ENCODE data around the gene TMOD3.

The TMOD3 gene

DNA sequence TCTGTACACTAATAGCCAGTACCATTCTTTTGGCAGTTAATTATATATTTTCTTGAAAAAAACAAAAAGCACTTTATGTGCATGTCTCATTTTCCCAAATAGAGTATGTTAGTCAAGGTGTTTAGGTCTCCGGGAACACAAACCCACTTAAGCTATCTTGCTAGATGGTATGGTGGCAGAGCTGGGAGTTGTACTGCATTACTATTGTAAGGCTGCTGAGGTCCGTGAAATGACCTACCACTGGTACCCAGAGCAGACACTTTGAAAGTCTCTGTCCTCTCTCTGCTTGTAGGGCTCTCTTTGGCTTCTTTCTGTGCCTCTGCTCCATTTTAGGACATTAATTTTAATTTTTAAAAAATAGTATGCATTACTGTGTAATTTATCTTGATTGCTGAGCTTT is 8.8 kb downstream of the TMOD3 start:
- no peaks in the 10 kb centered on the region for H3K9me3 ChIP-seq (ENCODE audit: low read length)
- H3K4me3 ChIP-seq (ENCODE audit: low read length): peak overlapping the region; percentile 1
- H2AFZ ChIP-seq (ENCODE audit: low read depth, low read length): no peak overlapping the region
- peaks cover 18% of the 10 kb centered on the region for H3K4me1 ChIP-seq (ENCODE audit: insufficient read depth, low read length)
- no peaks in the 10 kb centered on the region for H3K27me3 ChIP-seq (ENCODE audit: insufficient read depth, low read length)
- no peaks in the 10 kb centered on the region for H3K36me3 ChIP-seq (ENCODE audit: insufficient read depth, low read length)

DNA sequence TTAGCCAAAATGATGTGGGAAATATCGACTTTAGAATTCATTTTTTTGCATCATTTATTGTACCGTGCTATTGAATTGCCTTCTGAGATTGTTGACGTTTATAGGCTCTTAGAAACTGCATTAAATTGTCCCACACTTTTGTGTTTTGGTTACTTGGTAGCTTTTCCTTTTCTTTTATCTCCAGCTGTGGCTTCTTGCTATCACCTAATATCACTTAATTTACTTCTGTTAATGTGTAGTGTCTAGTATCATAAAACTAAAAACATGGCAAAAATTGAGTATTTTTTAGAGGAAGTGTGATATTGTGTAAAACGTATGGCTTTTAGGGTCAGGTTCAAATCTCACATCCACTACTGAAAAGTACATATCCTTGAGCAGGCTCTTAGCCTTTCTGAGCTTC is 11.2 kb downstream of the TMOD3 start:
- H3K36me3 ChIP-seq (ENCODE audit: insufficient read depth, low read length): no peaks in the 10 kb centered on the region
- H3K9me3 ChIP-seq (ENCODE audit: low read length): no peaks in the 10 kb centered on the region
- peaks cover 20% of the 10 kb centered on the region for H3K4me1 ChIP-seq (ENCODE audit: insufficient read depth, low read length)
- H3K4me3 ChIP-seq (ENCODE audit: low read length): no peak overlapping the region
- H3K27me3 ChIP-seq (ENCODE audit: insufficient read depth, low read length): no peaks in the 10 kb centered on the region
- no peak overlapping the region for H2AFZ ChIP-seq (ENCODE audit: low read depth, low read length)

GRCh38 chr15:51841406-51842040 is 12.1 kb downstream of the TMOD3 start:
- Histone ChIP-seq H3K9me3 (ENCODE audit: low read length) (no peaks in the 10 kb centered on the region), H2AFZ (ENCODE audit: low read depth, low read length) (no peak overlapping the region), H3K27me3 (ENCODE audit: insufficient read depth, low read length) (no peaks in the 10 kb centered on the region), H3K36me3 (ENCODE audit: insufficient read depth, low read length) (no peaks in the 10 kb centered on the region), H3K4me3 (ENCODE audit: low read length) (no peak overlapping the region), H3K4me1 (ENCODE audit: insufficient read depth, low read length) (peaks cover 20% of the 10 kb centered on the region)

DNA sequence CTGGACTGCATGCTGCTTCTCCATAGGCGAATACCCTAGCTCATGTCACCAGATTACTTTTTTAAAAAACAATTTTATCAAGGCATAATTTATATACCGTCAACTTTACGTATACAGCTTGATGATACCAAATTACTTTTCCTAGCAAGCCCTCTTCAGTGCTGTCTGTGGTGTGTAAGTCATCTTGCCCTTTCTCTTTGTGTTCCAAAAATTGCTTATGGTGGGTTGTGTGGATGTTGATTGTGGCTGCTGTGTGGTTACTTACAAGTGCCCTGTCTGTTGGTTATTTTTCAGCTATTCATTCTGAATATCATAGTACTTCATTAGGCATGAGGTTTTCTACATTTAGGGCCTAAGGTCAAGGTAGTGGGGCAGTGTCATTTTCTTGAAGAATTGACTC is 12.8 kb downstream of the TMOD3 start:
- H2AFZ ChIP-seq (ENCODE audit: low read depth, low read length): no peak overlapping the region
- no peaks in the 10 kb centered on the region for H3K9me3 ChIP-seq (ENCODE audit: low read length)
- no peaks in the 10 kb centered on the region for H3K27me3 ChIP-seq (ENCODE audit: insufficient read depth, low read length)
- H3K36me3 ChIP-seq (ENCODE audit: insufficient read depth, low read length): no peaks in the 10 kb centered on the region
- no peak overlapping the region for H3K4me3 ChIP-seq (ENCODE audit: low read length)
- H3K4me1 ChIP-seq (ENCODE audit: insufficient read depth, low read length): peaks cover 23% of the 10 kb centered on the region

DNA sequence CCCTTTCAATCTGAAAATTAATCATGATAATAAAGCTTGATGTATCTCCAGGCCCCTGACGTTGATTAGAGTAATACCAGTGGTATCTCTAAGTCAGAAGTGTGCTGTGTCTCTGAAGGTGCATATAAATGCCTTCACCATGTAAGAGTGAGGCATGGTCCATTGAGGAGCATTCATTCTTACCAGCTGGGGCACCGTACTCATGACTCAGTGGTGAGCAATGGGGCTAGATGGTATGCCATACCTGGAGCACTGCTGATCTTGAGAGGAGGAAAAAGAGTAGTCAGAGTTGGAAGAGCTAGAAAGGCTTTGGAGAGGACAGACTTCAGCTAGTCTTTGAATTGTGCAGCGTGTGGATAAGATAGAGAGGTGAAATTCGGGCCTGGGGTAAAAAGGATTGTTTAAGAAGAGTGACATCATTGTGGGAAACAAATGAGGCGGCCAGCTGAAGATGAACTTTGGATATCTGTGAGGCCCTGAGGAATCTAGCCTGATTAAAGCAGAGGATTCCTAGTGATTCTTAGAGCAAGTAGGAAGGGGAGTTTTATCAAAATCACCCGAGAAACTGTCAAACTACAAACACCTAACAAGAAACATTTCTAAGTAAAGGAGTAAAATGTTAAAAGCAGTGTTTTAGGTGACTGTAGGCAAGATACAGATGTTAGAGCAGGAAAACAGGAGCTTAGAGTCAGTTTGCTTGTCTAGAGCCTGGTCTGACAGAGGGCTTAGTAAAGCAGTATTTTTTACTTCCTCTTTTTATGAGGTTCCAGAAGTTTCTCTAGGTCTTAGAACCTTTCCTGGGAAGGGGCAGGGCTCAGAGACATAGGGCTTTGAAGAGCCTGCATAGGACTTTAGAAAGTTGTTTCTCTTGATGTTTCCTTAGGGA is 13.6 kb downstream of the TMOD3 start:
- Histone ChIP-seq H3K36me3 (ENCODE audit: insufficient read depth, low read length) (no peaks in the 10 kb centered on the region), H3K9me3 (ENCODE audit: low read length) (no peaks in the 10 kb centered on the region), H3K4me3 (ENCODE audit: low read length) (no peak overlapping the region), H3K27me3 (ENCODE audit: insufficient read depth, low read length) (no peaks in the 10 kb centered on the region), H3K4me1 (ENCODE audit: insufficient read depth, low read length) (peaks cover 16% of the 10 kb centered on the region), H2AFZ (ENCODE audit: low read depth, low read length) (no peak overlapping the region)

DNA sequence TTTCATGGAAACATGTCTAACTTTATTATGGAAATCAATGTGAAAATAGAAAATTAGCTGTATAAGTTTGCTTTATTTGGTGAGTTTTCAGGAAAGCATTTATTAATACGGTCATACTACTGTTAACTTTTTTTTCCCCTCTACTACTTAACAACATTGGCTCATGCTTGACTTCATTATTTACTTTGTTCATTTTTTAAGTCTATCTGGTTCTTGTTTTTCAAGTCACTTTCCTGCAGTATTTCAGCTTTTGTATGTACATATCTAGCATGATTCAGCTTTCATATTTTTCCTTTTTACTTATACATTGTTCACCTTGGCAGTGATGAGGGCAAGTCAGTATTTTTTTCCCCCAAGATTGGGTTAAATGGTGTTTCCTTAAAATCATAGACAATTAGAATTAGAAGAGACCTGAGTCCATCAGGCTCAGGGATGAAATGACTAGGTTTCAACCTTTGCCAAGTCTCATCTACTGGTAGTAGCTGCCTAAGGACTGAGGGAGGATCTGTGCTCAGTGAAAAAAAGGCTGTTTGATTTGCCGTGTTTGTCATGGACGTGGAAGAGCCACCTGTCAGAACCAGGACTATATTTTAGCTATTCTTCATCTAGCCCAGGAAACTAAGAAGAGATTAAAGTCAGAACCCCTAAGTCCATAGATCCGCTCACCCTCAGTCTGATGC is 15.4 kb downstream of the TMOD3 start:
- H3K4me3 ChIP-seq (ENCODE audit: low read length): no peak overlapping the region
- peaks cover 15% of the 10 kb centered on the region for H3K4me1 ChIP-seq (ENCODE audit: insufficient read depth, low read length)
- H3K27me3 ChIP-seq (ENCODE audit: insufficient read depth, low read length): no peaks in the 10 kb centered on the region
- H3K9me3 ChIP-seq (ENCODE audit: low read length): no peaks in the 10 kb centered on the region
- H2AFZ ChIP-seq (ENCODE audit: low read depth, low read length): no peak overlapping the region
- H3K36me3 ChIP-seq (ENCODE audit: insufficient read depth, low read length): no peaks in the 10 kb centered on the region

DNA sequence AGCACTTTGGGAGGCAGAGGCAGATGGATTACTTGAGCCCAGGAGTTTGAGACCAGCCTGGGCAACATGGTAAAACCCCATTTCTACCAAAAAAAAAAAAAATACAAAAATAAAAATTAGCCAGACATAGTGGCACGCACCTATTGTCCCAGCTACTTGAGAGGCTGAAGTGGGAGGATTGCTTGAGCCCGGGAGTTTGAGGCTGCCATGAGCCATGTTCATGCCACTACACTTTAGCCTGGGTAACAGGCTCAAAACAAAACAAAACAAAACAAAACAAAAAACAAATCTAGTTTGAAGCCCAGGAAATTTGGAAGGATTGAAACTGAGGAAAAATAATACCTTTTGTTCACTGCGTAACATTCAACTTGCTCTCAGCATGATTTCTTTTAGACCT is 16.6 kb downstream of the TMOD3 start:
- Histone ChIP-seq H3K36me3 (ENCODE audit: insufficient read depth, low read length) (no peaks in the 10 kb centered on the region), H3K4me1 (ENCODE audit: insufficient read depth, low read length) (peaks cover 15% of the 10 kb centered on the region), H2AFZ (ENCODE audit: low read depth, low read length) (no peak overlapping the region), H3K27me3 (ENCODE audit: insufficient read depth, low read length) (no peaks in the 10 kb centered on the region), H3K9me3 (ENCODE audit: low read length) (no peaks in the 10 kb centered on the region), H3K4me3 (ENCODE audit: low read length) (no peak overlapping the region)

GRCh38 chr15:51846463-51847230 is 17.2 kb downstream of the TMOD3 start:
- no peaks in the 10 kb centered on the region for H3K36me3 ChIP-seq (ENCODE audit: insufficient read depth, low read length)
- H3K4me1 ChIP-seq (ENCODE audit: insufficient read depth, low read length): peaks cover 15% of the 10 kb centered on the region
- no peaks in the 10 kb centered on the region for H3K27me3 ChIP-seq (ENCODE audit: insufficient read depth, low read length)
- no peak overlapping the region for H2AFZ ChIP-seq (ENCODE audit: low read depth, low read length)
- H3K9me3 ChIP-seq (ENCODE audit: low read length): no peaks in the 10 kb centered on the region
- no peak overlapping the region for H3K4me3 ChIP-seq (ENCODE audit: low read length)

DNA sequence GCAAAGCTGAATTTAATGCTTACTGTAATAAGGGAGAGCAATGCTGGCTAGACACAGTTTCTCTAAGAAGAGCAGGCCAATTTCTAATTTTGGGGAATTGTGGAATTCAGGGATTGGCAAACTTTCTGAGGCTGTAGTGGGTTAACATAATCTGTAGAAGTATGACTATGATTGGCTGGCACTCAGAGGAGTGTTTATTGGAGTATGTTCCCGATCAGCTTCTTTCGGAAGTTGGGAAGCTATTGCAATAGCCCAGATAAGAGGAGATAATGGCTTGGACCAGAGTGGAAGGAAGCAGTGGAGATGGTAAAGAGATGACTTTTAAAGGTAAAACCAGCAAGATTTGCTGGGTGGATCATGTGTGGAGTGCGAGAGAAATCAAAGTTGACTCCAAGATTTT is 19.4 kb downstream of the TMOD3 start:
- H3K4me1 ChIP-seq (ENCODE audit: insufficient read depth, low read length): peaks cover 5% of the 10 kb centered on the region
- no peaks in the 10 kb centered on the region for H3K9me3 ChIP-seq (ENCODE audit: low read length)
- no peak overlapping the region for H2AFZ ChIP-seq (ENCODE audit: low read depth, low read length)
- H3K27me3 ChIP-seq (ENCODE audit: insufficient read depth, low read length): no peaks in the 10 kb centered on the region
- no peaks in the 10 kb centered on the region for H3K36me3 ChIP-seq (ENCODE audit: insufficient read depth, low read length)
- no peak overlapping the region for H3K4me3 ChIP-seq (ENCODE audit: low read length)

- Histone ChIP-seq H3K4me1 (ENCODE audit: insufficient read depth, low read length) (peaks cover 11% of the 10 kb centered on the region), H3K9me3 (ENCODE audit: low read length) (no peaks in the 10 kb centered on the region), H2AFZ (ENCODE audit: low read depth, low read length) (no peak overlapping the region), H3K27me3 (ENCODE audit: insufficient read depth, low read length) (no peaks in the 10 kb centered on the region), H3K36me3 (ENCODE audit: insufficient read depth, low read length) (no peaks in the 10 kb centered on the region), H3K4me3 (ENCODE audit: low read length) (no peak overlapping the region)
Measured at GRCh38 chr15:51849860-51850259, 20.4 kb downstream of the TMOD3 start.

GRCh38 chr15:51853998-51854397 is 24.5 kb downstream of the TMOD3 start:
- Histone ChIP-seq H3K4me3 (ENCODE audit: low read length) (no peak overlapping the region), H3K27me3 (ENCODE audit: insufficient read depth, low read length) (no peaks in the 10 kb centered on the region), H3K4me1 (ENCODE audit: insufficient read depth, low read length) (peaks cover 24% of the 10 kb centered on the region), H2AFZ (ENCODE audit: low read depth, low read length) (no peak overlapping the region), H3K9me3 (ENCODE audit: low read length) (no peaks in the 10 kb centered on the region), H3K36me3 (ENCODE audit: insufficient read depth, low read length) (no peaks in the 10 kb centered on the region)

- H3K9me3 ChIP-seq (ENCODE audit: low read length): no peaks in the 10 kb centered on the region
- H3K4me1 ChIP-seq (ENCODE audit: insufficient read depth, low read length): peaks cover 24% of the 10 kb centered on the region
- no peaks in the 10 kb centered on the region for H3K27me3 ChIP-seq (ENCODE audit: insufficient read depth, low read length)
- no peak overlapping the region for H2AFZ ChIP-seq (ENCODE audit: low read depth, low read length)
- no peak overlapping the region for H3K4me3 ChIP-seq (ENCODE audit: low read length)
- peaks cover 2% of the 10 kb centered on the region for H3K36me3 ChIP-seq (ENCODE audit: insufficient read depth, low read length)
Measured at GRCh38 chr15:51855612-51856011, 26.2 kb downstream of the TMOD3 start.

Data from neuron (in vitro differentiated cells).